Measurements from ENCODE around the gene COL4A1.

Gene COL4A1

DNA sequence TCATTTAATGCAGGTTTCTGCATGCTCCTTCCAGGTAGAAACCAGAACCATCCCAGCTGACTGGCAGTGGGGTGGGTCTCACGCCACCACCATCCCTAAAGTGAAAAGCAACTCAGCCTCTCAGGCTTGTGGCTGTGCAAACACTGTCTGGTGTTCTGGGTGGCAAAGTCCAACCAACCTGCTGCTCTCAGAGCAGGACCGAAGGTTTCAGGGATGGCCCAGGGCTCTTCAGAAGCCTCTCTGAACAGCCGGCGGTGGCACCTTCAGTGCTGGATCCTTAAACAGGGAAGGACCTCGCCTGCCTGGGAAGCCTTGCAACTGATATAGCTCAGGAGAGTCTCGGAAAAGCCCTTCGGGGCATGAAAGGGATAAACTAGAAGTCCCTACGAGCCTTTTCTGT lies 100.8 kb downstream of the COL4A1 start:
- no peak for DNase-seq (ENCODE audit: extremely low read depth in 1 of 2, low read depth in 1 of 2)

GRCh38 chr13:110201114-110201513 lies 105.8 kb downstream of the COL4A1 start:
- no peak for DNase-seq (ENCODE audit: extremely low read depth in 1 of 2, low read depth in 1 of 2)

GRCh38 chr13:110200276-110200870 lies 106.6 kb downstream of the COL4A1 start:
- no peak for DNase-seq (ENCODE audit: extremely low read depth in 1 of 2, low read depth in 1 of 2)

GRCh38 chr13:110199046-110199831 lies 107.7 kb downstream of the COL4A1 start:
- DNase-seq (ENCODE audit: extremely low read depth in 1 of 2, low read depth in 1 of 2) = no peak

DNA sequence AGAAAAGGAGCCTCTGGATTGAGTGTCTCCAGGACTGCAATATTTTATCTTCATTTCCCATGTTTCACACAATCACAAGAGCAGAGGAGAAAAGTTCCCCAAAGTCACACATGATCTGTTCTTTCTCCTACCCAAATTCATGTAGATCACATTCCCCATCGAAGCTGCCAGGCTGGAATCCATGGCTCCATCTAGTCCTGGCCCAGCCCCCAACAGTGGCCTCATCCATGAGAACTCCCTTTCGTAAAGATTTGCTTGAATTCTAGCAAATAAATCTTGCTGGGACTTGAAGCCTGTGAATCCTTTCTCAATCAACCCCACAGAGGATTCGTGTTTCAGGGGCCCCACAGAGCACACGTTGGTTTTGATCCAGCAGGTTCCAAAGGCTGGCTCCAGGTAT lies 109.5 kb downstream of the COL4A1 start:
- DNase-seq (ENCODE audit: extremely low read depth in 1 of 2, low read depth in 1 of 2) = no peak

GRCh38 chr13:110197026-110197425 lies 109.9 kb downstream of the COL4A1 start:
- DNase-seq (ENCODE audit: extremely low read depth in 1 of 2, low read depth in 1 of 2) = no peak

- no peak for DNase-seq (ENCODE audit: extremely low read depth in 1 of 2, low read depth in 1 of 2)
Observed at GRCh38 chr13:110195547-110196485, 111.1 kb downstream of the COL4A1 start.

DNA sequence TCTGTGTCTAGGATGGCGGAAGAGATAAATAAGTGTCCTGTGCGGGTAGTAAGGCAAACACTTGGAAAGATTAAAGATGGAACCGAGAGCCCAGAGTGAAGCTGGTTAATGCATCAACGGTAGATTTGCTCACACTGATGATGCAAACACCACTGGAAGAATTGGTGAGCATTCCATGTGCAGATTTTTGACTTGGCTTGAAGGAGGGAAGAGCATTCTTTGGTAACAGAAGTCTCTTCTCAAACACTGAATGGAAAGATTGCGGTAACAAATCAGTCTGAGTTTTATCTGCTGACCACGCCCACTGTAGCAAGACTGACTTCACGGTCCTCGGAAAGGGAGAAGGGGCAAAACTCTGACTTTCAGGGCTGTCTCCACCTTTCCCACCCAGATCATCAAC lies 112.5 kb downstream of the COL4A1 start:
- no peak for DNase-seq (ENCODE audit: extremely low read depth in 1 of 2, low read depth in 1 of 2)

GRCh38 chr13:110193491-110193890 lies 113.5 kb downstream of the COL4A1 start:
- no peak for DNase-seq (ENCODE audit: extremely low read depth in 1 of 2, low read depth in 1 of 2)

- DNase-seq (ENCODE audit: extremely low read depth in 1 of 2, low read depth in 1 of 2) = no peak
Observed at GRCh38 chr13:110192472-110192871, 114.5 kb downstream of the COL4A1 start.

- DNase-seq (ENCODE audit: extremely low read depth in 1 of 2, low read depth in 1 of 2) = no peak
Observed at GRCh38 chr13:110187641-110188161, 119.3 kb downstream of the COL4A1 start.

- DNase-seq (ENCODE audit: extremely low read depth in 1 of 2, low read depth in 1 of 2) = no peak
Observed at GRCh38 chr13:110186231-110186855, 120.6 kb downstream of the COL4A1 start.

GRCh38 chr13:110185696-110186095 lies 121.3 kb downstream of the COL4A1 start:
- DNase-seq (ENCODE audit: extremely low read depth in 1 of 2, low read depth in 1 of 2) = no peak

GRCh38 chr13:110183910-110184309 lies 123.0 kb downstream of the COL4A1 start:
- DNase-seq (ENCODE audit: extremely low read depth in 1 of 2, low read depth in 1 of 2) = no peak

GRCh38 chr13:110182461-110182860 lies 124.5 kb downstream of the COL4A1 start:
- DNase-seq (ENCODE audit: extremely low read depth in 1 of 2, low read depth in 1 of 2) = no peak

DNA sequence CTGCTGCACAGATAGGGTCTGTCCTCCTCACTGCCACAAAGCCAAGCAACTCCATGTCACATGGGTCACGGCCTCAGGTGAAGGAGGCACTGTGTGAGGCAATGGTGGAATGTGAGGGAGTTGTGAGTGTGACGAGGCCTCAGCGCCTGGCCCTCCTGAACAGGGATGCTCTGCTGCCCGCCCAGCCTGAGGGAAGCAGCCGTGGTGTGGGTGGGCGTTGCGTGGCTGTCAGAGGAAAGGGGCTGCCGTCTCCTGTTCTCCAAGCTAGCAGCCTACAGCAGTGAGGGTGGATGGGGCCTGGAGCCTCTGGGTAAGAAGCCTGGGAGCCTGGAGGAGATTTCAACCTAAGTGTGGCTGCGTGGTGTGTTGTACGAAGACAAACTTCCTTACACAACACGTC lies 125.0 kb downstream of the COL4A1 start:
- DNase-seq (ENCODE audit: extremely low read depth in 1 of 2, low read depth in 1 of 2) = no peak

DNA sequence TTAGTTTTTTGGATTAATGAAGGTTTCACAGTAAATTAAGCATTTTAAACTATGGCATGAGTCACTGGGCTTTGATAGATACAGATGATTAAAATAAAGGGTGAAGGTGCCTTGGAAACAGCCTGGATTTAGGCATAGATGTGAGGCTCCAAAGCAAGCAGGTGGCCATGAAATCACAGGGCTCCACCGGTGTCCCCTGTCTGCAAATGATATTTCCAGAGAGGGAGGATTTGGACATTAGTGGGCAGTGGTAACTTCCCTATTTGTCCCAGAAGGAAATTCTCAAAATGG lies 127.2 kb downstream of the COL4A1 start:
- no peak for DNase-seq (ENCODE audit: extremely low read depth in 1 of 2, low read depth in 1 of 2)

GRCh38 chr13:110179116-110179856 lies 127.7 kb downstream of the COL4A1 start:
- DNase-seq (ENCODE audit: extremely low read depth in 1 of 2, low read depth in 1 of 2) = no peak

DNA sequence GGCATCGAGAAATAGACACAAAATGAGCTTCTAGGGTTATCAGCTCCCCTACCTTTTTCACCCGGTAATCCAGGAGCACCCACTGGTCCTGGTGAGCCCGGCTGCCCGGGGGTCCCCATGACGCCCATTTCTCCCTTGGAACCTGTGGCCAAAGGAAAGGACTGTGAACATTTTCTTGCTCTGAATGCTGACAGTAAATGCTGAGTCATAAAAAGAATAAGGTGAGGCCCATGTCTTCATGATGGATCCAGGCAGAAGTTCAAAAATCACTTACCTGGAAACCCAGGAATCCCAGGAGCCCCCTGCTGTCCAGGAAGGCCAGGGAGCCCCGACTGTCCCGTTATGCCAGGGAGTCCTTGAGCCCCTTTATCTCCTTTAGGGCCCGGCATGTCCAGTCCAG lies 129.2 kb downstream of the COL4A1 start:
- DNase-seq (ENCODE audit: extremely low read depth in 1 of 2, low read depth in 1 of 2) = no peak

GRCh38 chr13:110176431-110176830 lies 130.5 kb downstream of the COL4A1 start:
- no peak for DNase-seq (ENCODE audit: extremely low read depth in 1 of 2, low read depth in 1 of 2)

Measured in stimulated activated CD8-positive, alpha-beta memory T cell treated with anti-CD3 and anti-CD28 coated beads, Interleukin-7, amount 100 ng/mL, for 48 hours (primary cell).